HCT116 (cell line): ENCODE data around the gene BCAN. TPM values are rescaled to one million over a fixed set of nuclear protein-coding genes. Genes with fewer than 3 reads are reported as not detected.

Experiments used
- ATAC-seq: fragments of 200-7000 bp; cut with Tn5 transposase; 2 replicates; pipeline ENCODE4 v1.9.1; 2020; ENCODE audit warnings: mild to moderate bottlenecking, moderate library complexity
- BruUV-seq: library from RNA; stranded (reverse); fragments of 400-500 nt; replicated peaks from 2 replicates; lab custom pipeline; 2021; lab: Mats Ljungman, UMichigan
- CTCF ChIA-PET: fragments of 300-600 bp; sonication (Branson Sonifier 250); formaldehyde crosslinking; loops from one replicate; lab custom pipeline; 2021; ENCODE audit warnings: antibody characterized with exemption; lab: Charles Lee
- POLR2A ChIA-PET: fragments of 300-600, 350-600 bp; sonication (Branson Sonifier 250); formaldehyde crosslinking; loops from one replicate; lab custom pipeline; 2021; ENCODE audit warnings: antibody characterized with exemption; lab: Charles Lee
- RAD21 ChIA-PET, 2 experiments: fragments of 300-600 bp; sonication (Branson Sonifier 250); formaldehyde crosslinking; loops; one replicate each; lab custom pipeline; 2023; ENCODE audit warnings: low total read pairs in 2 of 2; ENCODE audit not compliant: uncharacterized antibody in 2 of 2, unreplicated experiment in 2 of 2, low non-redundant PET in 1 of 2; lab: Charles Lee
- DNase-seq: peaks from one replicate; pipeline ENCODE4 v3.0.0-alpha.2; 2010; ENCODE audit warnings: low read depth, low spot score
- H2AFZ ChIP-seq: fragments of 200-600 bp; shearing (Covaris generic), sonication (generic); 2 replicates; pipeline ENCODE4 v1.6.1; 2017; ENCODE audit warnings: low read depth, mixed run types, mixed read lengths, antibody characterized with exemption, low read length; ENCODE audit not compliant: poor library complexity, severe bottlenecking
- H3K27ac ChIP-seq: 2 replicates; pipeline ENCODE4 v1.5.1; 2012; ENCODE audit warnings: low read depth, low read length
- H3K27me3 ChIP-seq: fragments of 200-600 bp; sonication (generic); 2 replicates; pipeline ENCODE4 v1.6.1; 2016; ENCODE audit warnings: mixed run types, low read length, mixed read lengths; ENCODE audit not compliant: insufficient read depth
- H3K36me3 ChIP-seq, 2 experiments: fragments of 200-500 bp in 1 of 2; fragments of 200-600 bp in 1 of 2; sonication (Bioruptor generic) in 1 of 2; sonication (generic) in 1 of 2; 2 replicates each; pipeline versions ENCODE4 v1.5.1 to v1.6.1; 2014 to 2016; ENCODE audit warnings: low read length in 2 of 2, inconsistent platforms in 1 of 2, mixed read lengths in 1 of 2, mixed run types in 1 of 2; ENCODE audit not compliant: insufficient read depth in 2 of 2, control insufficient read depth in 1 of 2
- H3K4me1 ChIP-seq, 2 experiments: fragments of 200-600 bp in 1 of 2; sonication (generic) in 1 of 2; 2 replicates each; pipeline versions ENCODE4 v1.5.1 to v1.6.1; 2012 to 2017; ENCODE audit warnings: low read length in 2 of 2, inconsistent platforms in 1 of 2, mild to moderate bottlenecking in 1 of 2, mixed read lengths in 1 of 2, mixed run types in 1 of 2, moderate library complexity in 1 of 2; ENCODE audit not compliant: insufficient read depth in 2 of 2, control insufficient read depth in 1 of 2
- H3K4me2 ChIP-seq: fragments of 200-600 bp; sonication (generic); 2 replicates; pipeline ENCODE4 v1.6.1; 2017; ENCODE audit warnings: mixed run types, low read length, mixed read lengths
- H3K4me3 ChIP-seq, 2 experiments: fragments of 200-600 bp in 1 of 2; sonication (generic) in 1 of 2; replicated peaks in 1 of 2; 2 replicates each; pipeline ENCODE4 v1.5.1; 2011 to 2016; ENCODE audit warnings: low read length in 2 of 2, control low read depth in 1 of 2, low read depth in 1 of 2, mild to moderate bottlenecking in 1 of 2, mixed read lengths in 1 of 2, mixed run types in 1 of 2
- H3K79me2 ChIP-seq: fragments of 200-600 bp; sonication (generic); 2 replicates; pipeline ENCODE4 v1.6.1; 2017; ENCODE audit warnings: mild to moderate bottlenecking, mixed run types, low read length, moderate library complexity, mixed read lengths; ENCODE audit not compliant: insufficient read depth
- H3K9ac ChIP-seq: fragments of 200-600 bp; sonication (generic); 2 replicates; pipeline ENCODE4 v1.6.1; 2016; ENCODE audit warnings: low read length, mixed read lengths
- H3K9me2 ChIP-seq: fragments of 200-600 bp; sonication (generic), shearing (Covaris generic); 2 replicates; pipeline ENCODE4 v1.6.1; 2017; ENCODE audit warnings: mixed run types, mild to moderate bottlenecking, moderate library complexity; ENCODE audit not compliant: insufficient read depth
- H3K9me3 ChIP-seq, 2 experiments: fragments of 200-500 bp in 1 of 2; fragments of 200-600 bp in 1 of 2; sonication (Bioruptor generic) in 1 of 2; sonication (generic) in 1 of 2; 2 replicates each; pipeline ENCODE4 v1.6.1; 2014 to 2017; ENCODE audit warnings: low read length in 2 of 2, mixed read lengths in 2 of 2, inconsistent platforms in 1 of 2, low read depth in 1 of 2, mild to moderate bottlenecking in 1 of 2, mixed run types in 1 of 2, moderate library complexity in 1 of 2; ENCODE audit not compliant: control insufficient read depth in 1 of 2, insufficient read depth in 1 of 2
- H4K20me1 ChIP-seq: fragments of 200-600 bp; sonication (generic), shearing (Covaris generic); 2 replicates; pipeline ENCODE4 v1.6.1; 2017; ENCODE audit warnings: mixed run types, mild to moderate bottlenecking, moderate library complexity; ENCODE audit not compliant: insufficient read depth
- ATF3 ChIP-seq: IDR thresholded peaks from 2 replicates; pipeline ENCODE4 v1.6.1; 2012
- CEBPB ChIP-seq: IDR thresholded peaks from 2 replicates; pipeline ENCODE4 v1.6.1; 2012; ENCODE audit warnings: low read depth
- CTCF ChIP-seq, 3 experiments: fragments of 200-600 bp in 1 of 3; sonication (generic) in 1 of 3; IDR thresholded peaks in 2 of 3; conservative IDR thresholded peaks in 1 of 3; 2 replicates each; pipeline ENCODE4 v1.5.1; 2012 to 2017; ENCODE audit warnings: low read depth in 2 of 3, low read length in 2 of 3, antibody characterized with exemption in 1 of 3, borderline replicate concordance in 1 of 3, control low read depth in 1 of 3, mild to moderate bottlenecking in 1 of 3, mixed read lengths in 1 of 3, mixed run types in 1 of 3, moderate library complexity in 1 of 3; ENCODE audit not compliant: insufficient read depth in 1 of 3
- EGR1 ChIP-seq: IDR thresholded peaks from 2 replicates; pipeline ENCODE4 v1.6.1; 2012; ENCODE audit warnings: low read depth
- ELF1 ChIP-seq: IDR thresholded peaks from 2 replicates; pipeline ENCODE4 v1.6.1; 2012; ENCODE audit warnings: low read depth, borderline replicate concordance
- EZH2 ChIP-seq: fragments of 200-600 bp; sonication (generic); IDR thresholded peaks from 2 replicates; pipeline ENCODE4 v1.6.1; 2017; ENCODE audit warnings: antibody characterized with exemption, mixed run types
- FOSL1 ChIP-seq: IDR thresholded peaks from 2 replicates; pipeline ENCODE4 v1.6.1; 2012; ENCODE audit warnings: low read depth
- JUND ChIP-seq: IDR thresholded peaks from 2 replicates; pipeline ENCODE4 v1.6.1; 2012
- MAX ChIP-seq: IDR thresholded peaks from 2 replicates; pipeline ENCODE4 v1.6.1; 2012
- POLR2A ChIP-seq: IDR thresholded peaks from 2 replicates; pipeline ENCODE4 v1.7.0; 2011; ENCODE audit warnings: borderline replicate concordance; ENCODE audit not compliant: insufficient read depth, insufficient read length; ENCODE audit errors: extremely low read depth
- RAD21 ChIP-seq: IDR thresholded peaks from 2 replicates; pipeline ENCODE4 v1.6.1; 2012; ENCODE audit warnings: low read depth, mild to moderate bottlenecking
- REST ChIP-seq: IDR thresholded peaks from 2 replicates; pipeline ENCODE4 v1.6.1; 2012; ENCODE audit warnings: low read depth
- SIN3A ChIP-seq: IDR thresholded peaks from 2 replicates; pipeline ENCODE4 v1.6.1; 2012; ENCODE audit warnings: low read depth
- SP1 ChIP-seq: IDR thresholded peaks from 2 replicates; pipeline ENCODE4 v1.6.1; 2012; ENCODE audit warnings: low read depth
- SRF ChIP-seq: IDR thresholded peaks from 2 replicates; pipeline ENCODE4 v1.6.1; 2012; ENCODE audit warnings: low read depth
- TCF7L2 ChIP-seq: IDR thresholded peaks from 2 replicates; pipeline ENCODE4 v1.7.0; 2011; ENCODE audit warnings: borderline replicate concordance, inconsistent platforms; ENCODE audit not compliant: insufficient read depth, insufficient read length; ENCODE audit errors: extremely low read depth
- YY1 ChIP-seq: IDR thresholded peaks from 2 replicates; pipeline ENCODE4 v1.6.1; 2011; ENCODE audit warnings: low read length, low read depth, moderate library complexity, mild to moderate bottlenecking; ENCODE audit not compliant: insufficient replicate concordance; ENCODE audit errors: extremely low read depth
- ZBTB33 ChIP-seq: IDR thresholded peaks from 2 replicates; pipeline ENCODE4 v1.6.1; 2011; ENCODE audit warnings: mild to moderate bottlenecking, low read length, moderate library complexity; ENCODE audit not compliant: insufficient replicate concordance; ENCODE audit errors: extremely low read depth
- ZFX ChIP-seq: fragments of 450-650 bp; IDR thresholded peaks from 2 replicates; pipeline ENCODE4 v1.6.1; 2017
- ZNF274 ChIP-seq: fragments of 200-500 bp; sonication (Bioruptor generic); IDR thresholded peaks from 2 replicates; pipeline ENCODE4 v1.6.1; 2014; ENCODE audit warnings: mild to moderate bottlenecking, low read depth, low read length, inconsistent platforms
- intact Hi-C: fragments of 100-400 bp; cut with micrococcal nuclease; formaldehyde crosslinking; loops from 2 replicates; pipeline ENCODE4 v1.10.0; 2022
- total RNA-seq: library from RNA; stranded (reverse); gene quantifications from one replicate; pipeline ENCODE4 v1.2.1, GENCODE V29; 2021; ENCODE audit not compliant: unreplicated experiment

Gene BCAN
- total RNA-seq, 1 experiment from 2014 or later, result not detected

- RAD21 ChIA-PET, result interaction anchor here in 1 of 2 experiments (1.3 kb wide), 1 partner anchor 18 kb away, joined by 4 read pairs; the partner anchor contains the start of gene NES
- H3K27me3 ChIP-seq, result no peaks in the 10 kb centered on the region
- H3K9ac ChIP-seq, result peak overlapping the region; percentile 68
- peak overlapping the region; percentile 99 for H3K27ac ChIP-seq
- TF ChIP-seq SIN3A, result no peak
- no peak for TF ChIP-seq ATF3
- TF ChIP-seq EGR1, result no peak
- no peak for TF ChIP-seq REST
- no peak for TF ChIP-seq ZFX
- no peak for TF ChIP-seq POLR2A
- TF ChIP-seq FOSL1, result no peak
- TF ChIP-seq JUND, result no peak
- no peak for TF ChIP-seq SRF
- no peak for TF ChIP-seq MAX
- TF ChIP-seq EZH2, result no peak
- TF ChIP-seq TCF7L2, result no peak
- no peak for TF ChIP-seq ELF1
- TF ChIP-seq ZBTB33, result no peak
- no peak for TF ChIP-seq ZNF274
- no peak for TF ChIP-seq RAD21
- TF ChIP-seq YY1, result no peak
- no peak for TF ChIP-seq CTCF (IDR thresholded peaks at IDR 0.05 in 2 of 3, conservative IDR thresholded peaks at IDR 0.05 in 1 of 3; ENCODE audit: borderline replicate concordance in 1 of 3, insufficient read depth in 1 of 3, low read depth in 2 of 3, low read length in 2 of 3)
- TF ChIP-seq SP1, result no peak
- no peak for TF ChIP-seq CEBPB
- TF ChIP-seq, all 23 proteins: peak for 0
- POLR2A ChIA-PET, result interaction anchor here (3.4 kb wide), 1 partner anchor 31 kb away, joined by 13 read pairs; no protein-coding TSS in a partner anchor
- CTCF ChIA-PET, result interaction anchor here (0.6 to 4.2 kb wide), 9 partner anchors 10 to 269 kb away, joined by 3 to 28 read pairs (median 9); partner anchors contain the start of gene NES
- BruUV-seq, result no TSS peak
- Histone ChIP-seq H2AFZ (no peak overlapping the region), H4K20me1 (peaks cover 10% of the 10 kb centered on the region; the same call in 1 of the 2 replicates), H3K36me3 (peaks cover 16 to 28% of the 10 kb centered on the region in 2 experiments), H3K4me2 (peak overlapping the region; percentile 94), H3K9me3 (no peaks in the 10 kb centered on the region), H3K4me1 (peaks cover 39 to 67% of the 10 kb centered on the region in 2 experiments), H3K9me2 (no peaks in the 10 kb centered on the region), H3K79me2 (peaks cover 71% of the 10 kb centered on the region), H3K4me3 (peak overlapping the region; percentile 69 to 90)
- no peak for ATAC-seq
- DNase-seq, result no peak
- intact Hi-C loops, result no loop called here
Observed at GRCh38 chr1:156658945-156659574, 17.1 kb downstream of the BCAN start.
